Right lobe of liver (tissue), 4 donors: ENCODE measurements around the gene CD300C.

Source experiments
- CTCF ChIP-seq, 4 donors: fragments of 200-600 bp in 3 of 4; fragments of 450-650 bp in 1 of 4; IDR thresholded peaks; one replicate each; pipeline versions ENCODE4 v1.5.1 to v1.8.0; 2016 to 2022; ENCODE audit warnings: antibody characterized with exemption in 4 of 4, mild to moderate bottlenecking in 2 of 4
- POLR2A ChIP-seq: fragments of 450-650 bp; IDR thresholded peaks from one replicate; pipeline ENCODE4 v1.6.1; 2017; ENCODE audit warnings: antibody characterized with exemption, mild to moderate bottlenecking
- donor health status: DM: no; HTN: no; CAD: no.
- donor health status: DM: no; HTN: no; CAD: no.
- donor health status: DM: no; HTN: yes; CAD: no.

GRCh38 chr17:74546586-74546985 lies 671 bp upstream of the CD300C start:
- TF ChIP-seq CTCF (IDR thresholded peaks at IDR 0.05): no peak
- no peak for TF ChIP-seq POLR2A
